ENCODE data around the gene ERMP1. TPM values are rescaled to one million over a fixed set of nuclear protein-coding genes. Genes with fewer than 3 reads are reported as not detected.

The ERMP1 gene
- total and polyA plus RNA-seq, 2 of the 8 experiments (the other 6 are each of a cell fraction or from before 2014, with no cell fraction given): 12.8 to 16.7 TPM

GRCh38 chr9:5835808-5836207, 2.9 kb upstream of the ERMP1 start:
- DNase-seq (ENCODE audit: low read depth in 1 of 2, low spot score in 2 of 2) (no peak), FAIRE-seq (no peak)
- no peak overlapping the region for H2BK12ac ChIP-seq (ENCODE audit: low read depth, low read length)
- H3K9ac ChIP-seq (replicated peaks in 1 of 4; ENCODE audit: extremely low read depth in 1 of 4, low read depth in 3 of 4, low read length in 3 of 4): no peak overlapping the region
- no peak overlapping the region for H3K14ac ChIP-seq (ENCODE audit: insufficient read length)
- H3K9me3 ChIP-seq (ENCODE audit: insufficient read depth in 2 of 2, low read depth in 1 of 2, low read length in 1 of 2): no peaks in the 10 kb centered on the region
- H3K79me1 ChIP-seq (ENCODE audit: low read depth, low read length): no peaks in the 10 kb centered on the region
- H2BK120ac ChIP-seq (replicated peaks; ENCODE audit: low read depth, low read length): no peak overlapping the region
- no peak overlapping the region for H3K4ac ChIP-seq (replicated peaks; ENCODE audit: insufficient read length, low read depth, low read length)
- H2BK20ac ChIP-seq (ENCODE audit: low read length): no peak overlapping the region
- H2BK15ac ChIP-seq (ENCODE audit: low read length): no peak overlapping the region
- no peak overlapping the region for H2AFZ ChIP-seq (ENCODE audit: low read length)
- H3K27me3 ChIP-seq (replicated peaks in 1 of 4; ENCODE audit: control insufficient read depth in 3 of 4, extremely low read depth in 1 of 4, insufficient read depth in 3 of 4, low read length in 3 of 4): no peaks in the 10 kb centered on the region; a peak in 1 of 7 replicates
- no peak overlapping the region for H2AK5ac ChIP-seq (ENCODE audit: low read depth, low read length)
- H3K4me1 ChIP-seq (replicated peaks in 1 of 4; ENCODE audit: control insufficient read depth in 3 of 4, insufficient read depth in 4 of 4, low read length in 3 of 4): peaks cover 5 to 10% (median 7%) of the 10 kb centered on the region in 4 experiments; a peak in 4 of 7 replicates
- H3K56ac ChIP-seq (replicated peaks; ENCODE audit: insufficient read length, low read depth, low read length): no peak overlapping the region
- H4K20me1 ChIP-seq (replicated peaks in 1 of 2; ENCODE audit: control insufficient read depth in 1 of 2, insufficient read depth in 2 of 2, low read length in 2 of 2): peaks cover 0 to 2% of the 10 kb centered on the region in 2 experiments
- H4K8ac ChIP-seq (ENCODE audit: extremely low read depth, insufficient read depth, low read length): no peak overlapping the region
- no peak overlapping the region for H2BK5ac ChIP-seq (ENCODE audit: low read depth, low read length)
- no peak overlapping the region for H4K5ac ChIP-seq (ENCODE audit: insufficient read length, low read depth, low read length)
- no peak overlapping the region for H3K4me3 ChIP-seq (ENCODE audit: extremely low read depth in 1 of 4, insufficient read depth in 2 of 4, low read depth in 3 of 4, low read length in 4 of 4)
- ChIA-PET CTCF (ENCODE audit: partially characterized antibody) (interaction anchor here (0.8 to 1.4 kb wide), 3 partner anchors 25 to 219 kb away, joined by 4 read pairs; no protein-coding TSS in a partner anchor), POLR2A (ENCODE audit: partially characterized antibody) (interaction anchor here (1.1 kb wide), 1 partner anchor 8 kb away, joined by 3 read pairs; no protein-coding TSS in a partner anchor)
- H3K79me2 ChIP-seq (ENCODE audit: control insufficient read depth in 1 of 2, insufficient read depth in 2 of 2, low read length in 2 of 2): peaks cover 0 to 3% of the 10 kb centered on the region in 2 experiments; a peak in 1 of 4 replicates
- no peak overlapping the region for H3K4me2 ChIP-seq (ENCODE audit: insufficient read depth in 1 of 2, low read depth in 2 of 2, low read length in 2 of 2)
- no peak for TF ChIP-seq TCF12 (IDR thresholded peaks at IDR 0.05; ENCODE audit: low read depth, low read length)
- TF ChIP-seq SUZ12 (IDR thresholded peaks at IDR 0.05; ENCODE audit: low read length): no peak
- no peak for TF ChIP-seq HDAC2 (IDR thresholded peaks at IDR 0.05; ENCODE audit: borderline replicate concordance in 1 of 2, low read depth in 2 of 2, low read length in 2 of 2)
- no peak for TF ChIP-seq BACH1 (IDR thresholded peaks at IDR 0.05; ENCODE audit: low read length)
- TF ChIP-seq RNF2 (IDR thresholded peaks at IDR 0.05; ENCODE audit: borderline replicate concordance, low read depth, low read length, missing control alignments, poor library complexity, severe bottlenecking): no peak
- no peak for TF ChIP-seq GTF2F1 (IDR thresholded peaks at IDR 0.05; ENCODE audit: borderline replicate concordance, low read depth, low read length)
- TF ChIP-seq TAF7 (optimal IDR thresholded peaks at IDR 0.05; ENCODE audit: borderline replicate concordance, low read depth, low read length): no peak
- TF ChIP-seq E2F6 (IDR thresholded peaks at IDR 0.05): no peak
- no peak for TF ChIP-seq FOSL1 (IDR thresholded peaks at IDR 0.05; ENCODE audit: insufficient read depth, low read depth, low read length)
- TF ChIP-seq TBP (IDR thresholded peaks at IDR 0.05; ENCODE audit: low read depth, low read length): no peak
- no peak for TF ChIP-seq EZH2 (IDR thresholded peaks at IDR 0.05; ENCODE audit: low read depth, low read length, severe bottlenecking)
- no peak overlapping the region for H3K23ac ChIP-seq (ENCODE audit: insufficient read length)
- H4K91ac ChIP-seq (replicated peaks; ENCODE audit: insufficient read length, low read length): no peak overlapping the region
- H3K36me3 ChIP-seq (ENCODE audit: control insufficient read depth in 2 of 4, insufficient read depth in 4 of 4, low read length in 3 of 4): no peaks in the 10 kb centered on the region
- H3K23me2 ChIP-seq (ENCODE audit: low read depth, low read length): peaks cover 8% of the 10 kb centered on the region
- no peak overlapping the region for H3K27ac ChIP-seq (ENCODE audit: low read depth, low read length)
- H3K18ac ChIP-seq (ENCODE audit: extremely low read depth, low read length): no peak overlapping the region
- WGBS, 2 experiments (ENCODE audit: extremely low coverage in 1 of 2, insufficient coverage in 1 of 2, insufficient read length in 1 of 2, insufficient replicate concordance in 2 of 2, low coverage in 1 of 2, low lambda C conversion rate in 2 of 2, missing lambda C conversion rate in 1 of 2): 95% methylated on average over 1 of the region's 1 CpG; no CpG with 5 or more reads in 1 of the 2 experiments

Measured in H1 (cell line).